HG02870 (cell line): ENCODE data around the gene MYO16.
"Not testable (repeated sequence)": the region's sequence is repeated elsewhere in the genome, so short reads cannot be mapped to it uniquely, and the experiment has no call there.

Experiments used
- ATAC-seq: cut with Tn5 transposase; IDR thresholded peaks from one replicate; pipeline ENCODE4 v1.9.1; 2021; ENCODE audit warnings: mild to moderate bottlenecking, moderate library complexity; ENCODE audit not compliant: unreplicated experiment

Gene MYO16

GRCh38 chr13:109026266-109026665 is 396.9 kb downstream of the MYO16 start:
- ATAC-seq = no peak

GRCh38 chr13:109028624-109029023 is 399.2 kb downstream of the MYO16 start:
- no peak for ATAC-seq

- ATAC-seq = no peak
These were observed 403.7 kb downstream of the MYO16 start for GRCh38 chr13:109033090-109033489.

- ATAC-seq = no peak
These were observed 406.8 kb downstream of the MYO16 start for GRCh38 chr13:109036078-109036780.

GRCh38 chr13:109043636-109044035 is 414.2 kb downstream of the MYO16 start:
- ATAC-seq = no peak

GRCh38 chr13:109055850-109056249 is 426.4 kb downstream of the MYO16 start:
- no peak for ATAC-seq

GRCh38 chr13:109058087-109058486 is 428.7 kb downstream of the MYO16 start:
- no peak for ATAC-seq

GRCh38 chr13:109072505-109072904 is 443.1 kb downstream of the MYO16 start:
- no peak for ATAC-seq

- ATAC-seq = no peak
These were observed 445.0 kb downstream of the MYO16 start for GRCh38 chr13:109074436-109074835.

- no peak for ATAC-seq
These were observed 445.4 kb downstream of the MYO16 start for GRCh38 chr13:109074853-109075252.

GRCh38 chr13:109087916-109088623 is 458.7 kb downstream of the MYO16 start:
- no peak for ATAC-seq

GRCh38 chr13:109088624-109088917 is 459.2 kb downstream of the MYO16 start:
- ATAC-seq = no peak

- ATAC-seq = no peak
These were observed 461.4 kb downstream of the MYO16 start for GRCh38 chr13:109090796-109091195.

- no peak for ATAC-seq
These were observed 461.8 kb downstream of the MYO16 start for GRCh38 chr13:109091249-109091648.

- not testable (repeated sequence) for ATAC-seq
These were observed 462.8 kb downstream of the MYO16 start for GRCh38 chr13:109092186-109092585.

- no peak for ATAC-seq
These were observed 464.6 kb downstream of the MYO16 start for GRCh38 chr13:109093998-109094397.

GRCh38 chr13:109095126-109095525 is 465.7 kb downstream of the MYO16 start:
- ATAC-seq = no peak

GRCh38 chr13:109096101-109096500 is 466.7 kb downstream of the MYO16 start:
- no peak for ATAC-seq

GRCh38 chr13:109100705-109101304 is 471.4 kb downstream of the MYO16 start:
- ATAC-seq = no peak

GRCh38 chr13:109101550-109102144 is 472.2 kb downstream of the MYO16 start:
- no peak for ATAC-seq

GRCh38 chr13:109105899-109106298 is 476.5 kb downstream of the MYO16 start:
- ATAC-seq = no peak

GRCh38 chr13:109110159-109110558 is 480.7 kb downstream of the MYO16 start:
- ATAC-seq = no peak
